ENCODE data around the gene FBXO24.

The FBXO24 gene

DNA sequence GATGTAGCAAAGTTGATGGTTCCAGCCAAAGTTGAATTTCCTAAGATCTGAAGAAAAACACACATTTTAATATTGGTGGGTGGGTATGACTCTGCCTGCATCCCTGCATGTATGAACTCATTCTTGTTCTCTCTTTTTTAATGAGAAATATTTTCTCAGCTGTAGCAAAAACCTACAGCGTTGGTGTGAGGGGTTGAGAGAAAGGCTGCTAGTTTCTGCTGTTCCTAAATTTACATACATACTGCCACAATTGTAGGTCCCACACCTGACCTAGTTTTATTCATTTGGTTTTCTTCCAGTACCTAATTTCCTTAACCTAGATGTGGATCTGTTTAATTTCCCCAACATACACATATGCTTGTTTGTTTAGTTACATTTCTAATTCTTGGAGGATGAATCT lies 42.5 kb upstream of the FBXO24 start:
- H3K4me3 ChIP-seq (ENCODE audit: low read length): no peak overlapping the region
- TF ChIP-seq, protein P1, sequence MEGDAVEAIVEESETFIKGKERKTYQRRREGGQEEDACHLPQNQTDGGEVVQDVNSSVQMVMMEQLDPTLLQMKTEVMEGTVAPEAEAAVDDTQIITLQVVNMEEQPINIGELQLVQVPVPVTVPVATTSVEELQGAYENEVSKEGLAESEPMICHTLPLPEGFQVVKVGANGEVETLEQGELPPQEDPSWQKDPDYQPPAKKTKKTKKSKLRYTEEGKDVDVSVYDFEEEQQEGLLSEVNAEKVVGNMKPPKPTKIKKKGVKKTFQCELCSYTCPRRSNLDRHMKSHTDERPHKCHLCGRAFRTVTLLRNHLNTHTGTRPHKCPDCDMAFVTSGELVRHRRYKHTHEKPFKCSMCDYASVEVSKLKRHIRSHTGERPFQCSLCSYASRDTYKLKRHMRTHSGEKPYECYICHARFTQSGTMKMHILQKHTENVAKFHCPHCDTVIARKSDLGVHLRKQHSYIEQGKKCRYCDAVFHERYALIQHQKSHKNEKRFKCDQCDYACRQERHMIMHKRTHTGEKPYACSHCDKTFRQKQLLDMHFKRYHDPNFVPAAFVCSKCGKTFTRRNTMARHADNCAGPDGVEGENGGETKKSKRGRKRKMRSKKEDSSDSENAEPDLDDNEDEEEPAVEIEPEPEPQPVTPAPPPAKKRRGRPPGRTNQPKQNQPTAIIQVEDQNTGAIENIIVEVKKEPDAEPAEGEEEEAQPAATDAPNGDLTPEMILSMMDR (conservative IDR thresholded peaks at IDR 0.05; ENCODE audit: low read depth, low read length): no peak
- no peak for DNase-seq (ENCODE audit: low read depth)

DNA sequence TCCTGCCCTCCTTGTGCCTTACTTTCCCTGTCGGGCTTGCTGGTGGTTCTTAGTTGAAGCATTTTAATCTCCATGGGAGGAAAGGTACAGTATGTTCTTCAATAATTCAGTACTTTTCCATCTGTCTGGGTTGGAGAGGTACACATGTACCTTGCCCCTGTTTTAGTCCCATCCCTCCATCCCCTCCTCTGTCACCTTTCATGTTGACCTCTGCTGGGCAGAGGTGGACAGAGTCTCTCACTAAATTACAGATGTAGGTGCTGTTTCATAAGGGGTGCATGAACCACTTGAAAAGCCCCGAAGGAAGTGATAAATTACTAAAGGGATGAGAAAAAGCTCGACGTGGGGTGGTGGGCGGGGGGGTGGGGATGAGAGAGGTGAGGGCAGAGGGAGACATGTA lies 41.7 kb upstream of the FBXO24 start:
- no peak overlapping the region for H3K4me3 ChIP-seq (ENCODE audit: low read length)
- TF ChIP-seq, protein P1 (conservative IDR thresholded peaks at IDR 0.05; ENCODE audit: low read depth, low read length): no peak
- no peak for DNase-seq (ENCODE audit: low read depth)

DNA sequence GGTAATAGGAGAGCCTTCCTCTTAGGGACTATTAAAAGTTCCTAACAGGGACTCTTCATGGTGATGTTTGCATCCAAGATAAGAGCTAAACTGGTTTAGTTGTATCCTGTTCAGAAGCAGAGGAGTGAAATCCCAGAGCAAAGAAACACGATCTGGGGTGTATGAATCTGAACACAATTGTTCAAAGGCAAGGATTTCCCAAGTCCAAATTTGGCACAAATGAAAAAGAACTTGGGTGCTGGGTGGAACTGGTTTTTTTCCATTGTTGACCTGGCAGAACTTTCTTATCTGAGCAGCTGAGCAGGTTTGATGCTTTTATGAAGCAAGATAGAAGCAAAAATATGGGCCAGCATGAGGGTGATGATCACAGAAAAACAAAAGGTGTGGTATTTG lies 41.2 kb upstream of the FBXO24 start:
- no peak for DNase-seq (ENCODE audit: low read depth)
- TF ChIP-seq, protein P1 (conservative IDR thresholded peaks at IDR 0.05; ENCODE audit: low read depth, low read length): no peak
- H3K4me3 ChIP-seq (ENCODE audit: low read length): no peak overlapping the region

DNA sequence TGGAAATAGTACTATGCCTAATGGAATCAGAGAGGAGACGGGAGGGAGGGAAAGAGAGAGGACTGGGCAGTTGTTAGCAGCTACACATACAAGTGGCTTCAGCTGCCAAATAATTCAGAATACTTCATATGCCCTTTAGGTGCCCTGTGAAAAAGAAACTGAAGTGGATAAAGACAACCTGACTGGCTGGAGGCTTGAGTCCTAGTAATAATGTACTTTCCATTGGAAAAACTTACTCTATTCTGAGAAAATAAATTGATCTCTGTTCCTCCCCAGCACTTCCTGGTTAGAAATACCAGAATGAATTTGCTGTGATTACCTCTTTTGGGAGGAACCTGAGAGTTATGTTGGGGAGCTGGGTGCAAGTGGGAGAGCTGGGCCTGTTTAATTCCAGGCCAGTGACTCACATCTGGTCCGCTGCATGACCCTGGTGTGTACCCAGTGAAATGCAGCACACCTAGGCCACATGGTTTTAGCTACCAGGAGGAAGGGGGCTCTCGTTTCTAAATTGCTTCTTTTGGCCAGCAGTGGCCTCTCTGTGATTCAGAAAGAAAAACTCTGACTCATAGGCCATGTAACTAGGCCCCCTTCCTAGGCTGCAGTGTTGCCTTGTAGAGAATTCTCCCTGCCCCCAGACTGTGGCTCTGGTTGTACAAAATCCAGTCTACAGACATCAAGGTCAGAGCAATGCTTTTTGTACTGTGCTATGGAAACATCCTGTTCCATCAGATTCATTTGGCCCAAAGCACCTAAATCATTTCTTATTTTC lies 40.6 kb upstream of the FBXO24 start:
- peak; percentile 68 for DNase-seq (ENCODE audit: low read depth)
- TF ChIP-seq, protein P1 (conservative IDR thresholded peaks at IDR 0.05; ENCODE audit: low read depth, low read length): no peak
- H3K4me3 ChIP-seq (ENCODE audit: low read length): no peak overlapping the region

DNA sequence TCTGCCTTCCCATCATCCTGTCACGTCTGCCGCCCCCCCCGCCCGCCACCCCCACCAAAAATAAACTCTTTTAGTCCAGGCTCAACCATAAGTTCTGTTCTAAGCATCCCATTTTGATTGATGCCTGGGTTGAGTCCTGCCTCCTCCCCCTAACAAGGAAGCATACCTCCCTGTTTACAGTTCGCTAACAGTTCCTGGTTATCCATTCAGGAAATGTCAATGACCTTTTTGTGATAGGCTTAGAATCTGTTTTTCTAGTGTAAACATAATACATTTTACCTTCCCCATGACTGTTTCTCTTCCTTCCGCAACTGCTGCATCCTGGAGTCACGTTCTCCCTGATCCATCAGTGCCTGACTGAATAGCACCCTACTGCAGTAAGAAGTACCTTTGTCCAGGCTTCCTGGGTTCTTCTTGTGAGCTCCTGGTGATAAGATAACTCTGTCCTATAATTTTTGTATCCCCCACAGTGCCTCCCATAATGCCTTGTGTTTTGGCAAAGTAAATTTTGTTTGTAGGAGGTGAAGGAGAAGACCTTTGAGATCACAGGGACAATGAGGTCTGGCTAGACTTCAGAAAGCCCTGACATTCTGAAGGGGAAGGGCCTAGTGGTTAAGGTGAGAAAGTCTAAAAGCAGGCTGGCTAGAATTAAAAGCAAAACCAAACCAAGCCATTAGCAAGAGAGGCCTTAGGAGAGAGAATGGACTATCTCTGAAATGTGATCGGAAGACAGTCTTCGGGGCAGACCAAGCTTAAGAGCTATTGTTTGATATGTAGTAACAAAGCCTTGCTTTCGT lies 39.8 kb upstream of the FBXO24 start:
- TF ChIP-seq, protein P1 (conservative IDR thresholded peaks at IDR 0.05; ENCODE audit: low read depth, low read length): no peak
- DNase-seq (ENCODE audit: low read depth): no peak
- H3K4me3 ChIP-seq (ENCODE audit: low read length): no peak overlapping the region

DNA sequence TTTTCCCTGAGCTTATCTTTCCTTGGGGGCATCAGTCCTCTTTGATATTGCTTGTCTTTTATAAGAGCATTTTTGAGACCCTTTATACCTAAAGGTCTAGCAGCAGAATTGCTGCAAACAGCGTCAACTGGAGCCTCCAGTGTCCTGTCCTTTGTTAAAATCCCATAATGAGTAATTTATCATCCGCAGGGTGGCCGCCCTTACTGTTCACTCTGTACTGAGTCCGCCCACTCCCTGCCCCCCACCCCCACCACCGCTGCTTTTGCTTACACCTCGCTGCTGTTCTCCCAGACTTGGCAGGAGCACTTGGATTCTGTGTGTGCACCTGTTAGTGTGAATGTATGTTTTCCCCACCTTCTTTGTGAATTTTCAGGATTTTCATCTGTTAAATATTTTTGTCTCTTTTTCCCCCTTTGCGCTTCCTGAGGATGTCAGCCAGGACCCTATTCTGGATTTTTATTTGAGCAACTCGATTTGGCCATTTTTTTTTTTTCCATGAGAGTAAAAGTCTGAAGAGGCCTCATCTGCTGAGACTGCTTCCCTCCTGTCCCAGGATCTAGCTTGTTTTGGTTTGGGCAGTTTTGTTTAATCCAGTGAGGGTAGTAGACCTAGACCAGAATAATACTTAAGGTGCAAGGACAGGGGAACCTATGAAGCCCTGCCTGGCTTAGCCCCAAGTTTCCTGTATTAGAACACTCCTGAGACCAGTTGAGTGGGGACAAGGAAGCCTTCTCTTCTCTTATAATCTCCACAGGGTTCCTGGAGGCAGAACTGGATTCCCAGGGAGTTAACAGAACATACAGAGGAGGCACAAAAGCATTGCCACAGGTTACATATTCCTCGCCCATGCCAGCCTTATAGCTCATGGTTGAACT lies 39.0 kb upstream of the FBXO24 start:
- TF ChIP-seq, protein P1 (conservative IDR thresholded peaks at IDR 0.05; ENCODE audit: low read depth, low read length): no peak
- no peak for DNase-seq (ENCODE audit: low read depth)
- H3K4me3 ChIP-seq (ENCODE audit: low read length): no peak overlapping the region

All from retinal pigment epithelial cell (primary cell).